Naive thymus-derived CD8-positive, alpha-beta T cell (primary cell): ENCODE measurements around the gene CDK13. TPM values are rescaled to one million over a fixed set of nuclear protein-coding genes. Genes with fewer than 3 reads are reported as not detected.

ENCODE experiments used
- ATAC-seq, 2 donors: fragments of 150-1000 bp; cut with Tn5 transposase in 1 of 2; sonication (Bioruptor Pico), chemical (Tn5 transposase) in 1 of 2; 1 replicate in 1 of 2; 2 replicates in 1 of 2; pipeline ENCODE4 v1.10.0; 2021; ENCODE audit warnings: mild to moderate bottlenecking in 2 of 2, moderate library complexity in 2 of 2
- POLR2A ChIA-PET: fragments of 350-600 bp; sonication (Branson Sonifier 250); formaldehyde crosslinking; loops from one replicate; lab custom pipeline; 2021; ENCODE audit warnings: antibody characterized with exemption; lab: Charles Lee
- DNase-seq, 10 donors: peaks; one replicate each; pipeline versions ENCODE4 v3.0.0 to v3.0.0-alpha.2; 2020 to 2022
- H3K27ac Mint-ChIP-seq, 10 donors: one replicate each; pipeline ENCODE4 v1.8.0; 2020 to 2022; ENCODE audit warnings: mild to moderate bottlenecking in 10 of 10, mixed read lengths in 10 of 10, moderate library complexity in 4 of 10, inconsistent platforms in 1 of 10
- H3K27me3 Mint-ChIP-seq, 5 donors: one replicate each; pipeline ENCODE4 v1.8.0; 2021 to 2022; ENCODE audit warnings: mixed read lengths in 5 of 5
- H3K36me3 Mint-ChIP-seq, 3 donors: one replicate each; pipeline ENCODE4 v1.8.0; 2020 to 2022; ENCODE audit warnings: mixed read lengths in 3 of 3, mild to moderate bottlenecking in 2 of 3, inconsistent platforms in 1 of 3
- H3K4me1 Mint-ChIP-seq, 4 donors: one replicate each; pipeline ENCODE4 v1.8.0; 2021 to 2022; ENCODE audit warnings: mixed read lengths in 4 of 4
- H3K4me3 Mint-ChIP-seq, 10 donors: one replicate each; pipeline ENCODE4 v1.8.0; 2020 to 2022; ENCODE audit warnings: mild to moderate bottlenecking in 10 of 10, mixed read lengths in 10 of 10, moderate library complexity in 6 of 10, inconsistent platforms in 1 of 10
- H3K9me3 Mint-ChIP-seq, 9 donors: one replicate each; pipeline ENCODE4 v1.8.0; 2020 to 2022; ENCODE audit warnings: mixed read lengths in 9 of 9, mild to moderate bottlenecking in 3 of 9, inconsistent platforms in 1 of 9, moderate library complexity in 1 of 9
- polyA plus RNA-seq, 3 donors: library from polyadenylated mRNA; unstranded; fragments of 300-500 nt; fragmentation: Illumina TruSeq; gene quantifications; one replicate each; pipeline ENCODE4 v1.2.3, GENCODE V29; 2021
- total RNA-seq, 8 experiments: library from RNA in 2 of 8; stranded (reverse) in 2 of 8; gene quantifications; one replicate each; pipeline ENCODE4 v1.2.3 and lab custom pipeline; 2021 to 2026

Gene CDK13
- total and polyA plus RNA-seq, 5 experiments from 2014 or later: 26.1 to 102 (median 38.0) TPM

DNA sequence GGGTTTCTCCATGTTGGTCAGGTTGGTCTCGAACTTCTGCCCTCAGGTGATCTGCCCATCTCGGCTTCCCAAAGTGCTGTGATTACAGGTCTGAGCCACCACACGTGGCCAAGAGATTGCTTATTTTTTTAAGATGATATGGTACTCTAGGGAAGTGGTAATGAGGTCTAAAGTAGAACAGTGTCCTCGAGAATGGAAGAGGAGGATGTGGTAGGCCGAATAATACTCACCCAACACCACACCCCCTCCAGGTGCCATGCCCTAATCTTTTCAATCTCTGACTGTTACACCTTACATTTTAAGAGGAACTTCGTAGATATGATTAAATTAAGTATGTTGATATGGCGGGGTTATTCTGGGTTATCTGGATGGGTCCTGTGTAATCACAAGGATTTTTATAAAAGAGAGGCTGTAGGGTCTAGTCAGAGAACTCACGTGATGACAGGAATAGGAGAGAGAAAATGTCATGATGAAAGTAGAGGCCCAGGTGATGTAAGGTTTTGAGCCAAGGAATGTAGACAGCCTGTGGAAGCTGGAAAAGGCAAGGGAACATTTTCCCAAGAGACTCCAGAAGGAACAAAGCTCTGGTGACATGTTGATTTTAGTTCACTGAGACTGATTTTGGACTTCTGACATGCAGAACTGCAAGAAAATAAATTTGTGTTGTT, 29.5 kb downstream of the CDK13 start:
- H3K4me1 Mint-ChIP-seq: peaks cover 9 to 38% (median 18%) of the 10 kb centered on the region in 4 donors
- POLR2A ChIA-PET: interaction anchor here (0.6 to 1.8 kb wide), 3 partner anchors 23 to 31 kb away, joined by 5 to 12 read pairs (median 8); partner anchors contain the start of gene CDK13
- DNase-seq: peak in 5 of 10 donors; percentile 17 to 49 (median 36)
- peaks cover 0 to 2% (median under 1%) of the 10 kb centered on the region in 3 donors for H3K36me3 Mint-ChIP-seq
- H3K27me3 Mint-ChIP-seq: no peaks in the 10 kb centered on the region
- no peak overlapping the region for H3K4me3 Mint-ChIP-seq
- no peaks in the 10 kb centered on the region for H3K9me3 Mint-ChIP-seq
- no peak overlapping the region for H3K27ac Mint-ChIP-seq
- ATAC-seq: peak; percentile 57 to 78

DNA sequence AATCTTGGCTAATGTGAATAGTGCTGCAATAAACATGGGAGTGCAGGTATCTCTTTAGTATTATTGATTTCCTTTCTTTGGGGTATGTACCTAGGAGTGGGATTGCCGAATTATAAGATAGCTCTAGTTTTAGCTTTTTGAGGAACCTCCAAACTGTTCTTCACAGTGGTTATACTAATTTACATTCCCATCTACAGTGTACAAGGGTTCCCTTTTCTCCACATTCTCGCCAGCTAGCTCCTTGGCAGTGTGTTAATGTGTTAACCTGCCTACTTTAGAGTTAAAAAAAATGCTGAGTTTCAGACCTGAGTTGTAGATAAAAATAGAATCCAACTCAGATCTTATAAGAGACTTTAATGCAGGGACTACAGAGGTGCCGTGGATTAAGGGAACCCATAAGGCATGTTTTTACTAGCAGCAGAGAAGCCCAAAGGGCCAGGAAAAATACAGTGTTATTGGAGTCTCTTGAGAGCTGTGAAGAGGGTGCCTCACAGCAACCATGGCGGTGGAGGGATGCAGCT, 35.4 kb downstream of the CDK13 start:
- POLR2A ChIA-PET: interaction anchor here (1.8 to 2.0 kb wide), 2 partner anchors 34 to 37 kb away, joined by 6 to 7 read pairs; no protein-coding TSS in a partner anchor
- peak overlapping the region in 4 of 10 donors; percentile 1 to 33 (median 16) for H3K4me3 Mint-ChIP-seq
- ATAC-seq (no peak), DNase-seq (no peak)
- peaks cover 4 to 28% (median 5%) of the 10 kb centered on the region in 3 donors for H3K36me3 Mint-ChIP-seq
- H3K27me3 Mint-ChIP-seq: no peaks in the 10 kb centered on the region
- H3K9me3 Mint-ChIP-seq: no peaks in the 10 kb centered on the region
- peak overlapping the region in 9 of 10 donors; percentile 52 to 88 (median 81) for H3K27ac Mint-ChIP-seq
- H3K4me1 Mint-ChIP-seq: peaks cover 28 to 64% (median 55%) of the 10 kb centered on the region in 4 donors

DNA sequence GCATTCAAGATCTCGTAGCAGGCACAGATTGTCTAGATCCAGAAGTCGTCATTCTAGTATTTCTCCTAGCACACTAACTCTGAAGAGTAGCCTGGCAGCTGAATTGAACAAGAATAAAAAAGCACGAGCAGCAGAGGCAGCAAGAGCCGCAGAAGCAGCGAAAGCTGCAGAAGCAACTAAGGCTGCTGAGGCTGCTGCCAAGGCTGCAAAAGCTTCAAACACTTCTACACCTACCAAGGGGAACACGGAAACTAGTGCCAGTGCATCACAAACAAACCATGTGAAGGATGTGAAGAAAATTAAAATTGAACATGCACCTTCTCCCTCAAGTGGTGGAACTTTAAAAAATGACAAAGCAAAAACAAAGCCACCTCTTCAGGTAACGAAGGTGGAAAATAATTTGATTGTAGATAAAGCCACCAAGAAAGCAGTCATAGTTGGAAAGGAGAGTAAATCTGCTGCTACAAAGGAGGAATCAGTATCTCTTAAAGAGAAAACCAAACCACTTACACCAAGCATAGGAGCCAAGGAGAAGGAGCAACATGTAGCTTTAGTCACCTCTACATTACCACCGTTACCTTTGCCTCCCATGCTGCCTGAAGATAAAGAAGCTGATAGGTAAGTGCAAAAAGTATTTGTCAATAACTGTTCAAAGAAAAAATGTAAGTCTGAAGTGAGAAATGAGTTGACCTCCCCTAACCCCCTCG, 37.7 kb downstream of the CDK13 start:
- H3K27me3 Mint-ChIP-seq: no peaks in the 10 kb centered on the region
- H3K36me3 Mint-ChIP-seq: peaks cover 3 to 36% (median 4%) of the 10 kb centered on the region in 3 donors
- DNase-seq (peak in 8 of 10 donors; percentile 38 to 78 (median 56)), ATAC-seq (peak; percentile 92 to 96)
- POLR2A ChIA-PET: interaction anchor here (1.4 kb wide), 1 partner anchor 37 kb away, joined by 9 read pairs; the partner anchor contains the start of gene CDK13
- H3K4me1 Mint-ChIP-seq: peaks cover 28 to 66% (median 59%) of the 10 kb centered on the region in 4 donors
- H3K27ac Mint-ChIP-seq: peak overlapping the region; percentile 78 to 94 (median 90)
- H3K4me3 Mint-ChIP-seq: peak overlapping the region; percentile 23 to 71 (median 50)
- no peaks in the 10 kb centered on the region for H3K9me3 Mint-ChIP-seq

DNA sequence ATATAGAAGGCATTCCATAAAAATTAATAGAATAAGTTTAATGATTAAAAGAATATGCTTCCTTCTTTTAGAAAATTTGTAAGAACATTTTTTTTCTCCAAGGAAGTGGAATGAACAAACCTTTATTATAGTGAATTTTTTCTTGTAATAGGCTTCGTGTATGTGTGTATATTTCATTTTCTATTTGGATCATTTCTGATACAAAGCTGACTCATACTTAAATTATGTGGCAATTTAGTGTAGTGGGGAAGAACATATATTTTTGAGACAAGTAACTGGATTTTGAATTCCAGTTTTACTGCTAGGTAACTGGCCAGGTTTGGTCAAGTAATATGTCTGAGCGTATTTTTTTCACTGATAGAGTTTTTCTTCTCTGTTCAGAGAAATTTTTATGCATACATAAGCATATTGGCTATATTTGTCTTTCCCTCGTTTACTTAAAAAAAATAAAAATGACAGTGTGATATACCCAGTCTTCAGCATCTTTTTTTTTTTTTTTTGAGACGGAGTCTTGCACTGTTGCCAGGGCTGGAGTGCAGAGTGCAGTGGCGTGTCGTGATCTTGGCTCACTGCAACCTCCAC, 50.8 kb downstream of the CDK13 start:
- H3K27me3 Mint-ChIP-seq: no peaks in the 10 kb centered on the region
- no peaks in the 10 kb centered on the region for H3K9me3 Mint-ChIP-seq
- ATAC-seq (no peak), DNase-seq (no peak)
- H3K27ac Mint-ChIP-seq: no peak overlapping the region
- POLR2A ChIA-PET: interaction anchor here (2.4 kb wide), 1 partner anchor 51 kb away, joined by 8 read pairs; the partner anchor contains the start of gene CDK13
- peaks cover 3 to 12% (median 10%) of the 10 kb centered on the region in 4 donors for H3K4me1 Mint-ChIP-seq
- peaks cover 0 to 70% (median 7%) of the 10 kb centered on the region in 3 donors for H3K36me3 Mint-ChIP-seq
- no peak overlapping the region for H3K4me3 Mint-ChIP-seq

DNA sequence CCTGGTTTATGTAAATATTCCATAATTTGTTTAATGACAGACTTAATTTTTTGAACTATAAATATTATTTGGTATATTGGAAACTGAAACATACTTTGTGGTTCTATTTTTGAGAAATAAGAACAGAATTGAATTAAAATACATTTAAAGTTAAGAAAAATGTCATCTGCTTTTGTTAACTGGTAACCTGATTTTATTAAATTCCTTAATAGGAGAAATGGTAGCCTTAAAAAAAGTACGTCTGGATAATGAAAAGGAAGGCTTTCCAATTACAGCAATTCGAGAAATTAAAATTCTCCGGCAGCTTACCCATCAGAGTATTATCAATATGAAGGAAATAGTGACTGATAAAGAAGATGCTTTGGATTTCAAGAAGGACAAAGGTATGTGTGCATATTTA, 51.6 kb downstream of the CDK13 start:
- DNase-seq (no peak), ATAC-seq (no peak)
- H3K4me1 Mint-ChIP-seq: peaks cover 3 to 11% (median 8%) of the 10 kb centered on the region in 4 donors
- H3K27ac Mint-ChIP-seq: no peak overlapping the region
- H3K4me3 Mint-ChIP-seq: no peak overlapping the region
- no peaks in the 10 kb centered on the region for H3K27me3 Mint-ChIP-seq
- no peaks in the 10 kb centered on the region for H3K9me3 Mint-ChIP-seq
- H3K36me3 Mint-ChIP-seq: peaks cover 0 to 67% (median 10%) of the 10 kb centered on the region in 3 donors
- POLR2A ChIA-PET: no interaction called here

DNA sequence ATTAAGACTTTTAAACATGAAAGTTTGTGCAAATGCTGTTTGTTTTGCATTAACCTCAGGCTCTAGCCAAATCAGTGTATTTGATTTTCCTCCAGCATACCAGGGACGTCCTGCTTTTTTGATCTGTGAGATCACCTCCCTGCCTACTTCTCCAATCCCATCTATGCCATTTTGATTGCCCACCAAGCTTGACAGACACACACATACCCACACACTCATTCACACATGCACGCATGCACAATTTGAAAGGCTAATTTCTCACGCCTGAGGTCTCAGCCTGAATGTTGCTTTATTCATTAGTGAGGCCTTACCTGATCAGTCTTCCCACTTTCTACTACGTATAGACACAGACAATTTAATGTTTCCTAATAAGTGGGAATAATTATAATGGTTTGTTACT, 53.5 kb downstream of the CDK13 start:
- DNase-seq (no peak), ATAC-seq (no peak)
- H3K27me3 Mint-ChIP-seq: no peaks in the 10 kb centered on the region
- peak overlapping the region in 5 of 10 donors; percentile 11 to 86 (median 61) for H3K27ac Mint-ChIP-seq
- no peak overlapping the region for H3K4me3 Mint-ChIP-seq
- H3K36me3 Mint-ChIP-seq: peaks cover 0 to 74% (median 9%) of the 10 kb centered on the region in 3 donors
- POLR2A ChIA-PET: no interaction called here
- peaks cover 5 to 11% (median 8%) of the 10 kb centered on the region in 4 donors for H3K4me1 Mint-ChIP-seq
- H3K9me3 Mint-ChIP-seq: no peaks in the 10 kb centered on the region

DNA sequence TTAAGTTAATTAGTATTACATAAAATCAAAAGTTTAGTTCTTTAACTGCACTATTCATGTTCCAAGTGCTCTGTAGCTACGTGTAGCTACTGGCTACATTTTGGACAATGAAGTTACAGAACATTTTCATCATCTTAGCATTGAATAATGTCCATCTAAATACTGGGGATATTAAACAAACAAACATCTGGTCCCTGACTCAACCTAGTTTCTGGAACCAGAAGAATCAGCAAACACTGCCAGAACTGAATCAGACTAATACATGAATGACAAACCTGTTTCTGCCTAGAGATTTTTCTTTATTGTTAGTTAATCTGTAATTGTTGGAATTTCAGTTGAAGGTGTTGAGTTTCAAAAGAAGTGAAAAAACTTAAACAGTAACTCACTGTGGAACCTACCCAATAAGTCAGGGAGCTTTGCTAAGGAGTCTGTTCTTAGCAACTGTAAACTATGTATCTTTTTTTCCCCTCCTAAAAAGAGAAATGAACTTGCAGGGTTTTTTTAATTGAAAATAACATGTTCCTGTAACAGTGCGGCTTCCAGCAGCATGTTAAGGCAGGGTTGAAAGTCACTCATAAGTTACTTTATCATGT, 58.3 kb downstream of the CDK13 start:
- ATAC-seq (no peak), DNase-seq (no peak)
- Mint-ChIP-seq H3K36me3 (peaks cover 0 to 74% (median 10%) of the 10 kb centered on the region in 3 donors), H3K4me1 (peaks cover 4 to 12% (median 10%) of the 10 kb centered on the region in 4 donors), H3K27me3 (no peaks in the 10 kb centered on the region), H3K4me3 (no peak overlapping the region), H3K27ac (no peak overlapping the region), H3K9me3 (no peaks in the 10 kb centered on the region)
- POLR2A ChIA-PET: no interaction called here

DNA sequence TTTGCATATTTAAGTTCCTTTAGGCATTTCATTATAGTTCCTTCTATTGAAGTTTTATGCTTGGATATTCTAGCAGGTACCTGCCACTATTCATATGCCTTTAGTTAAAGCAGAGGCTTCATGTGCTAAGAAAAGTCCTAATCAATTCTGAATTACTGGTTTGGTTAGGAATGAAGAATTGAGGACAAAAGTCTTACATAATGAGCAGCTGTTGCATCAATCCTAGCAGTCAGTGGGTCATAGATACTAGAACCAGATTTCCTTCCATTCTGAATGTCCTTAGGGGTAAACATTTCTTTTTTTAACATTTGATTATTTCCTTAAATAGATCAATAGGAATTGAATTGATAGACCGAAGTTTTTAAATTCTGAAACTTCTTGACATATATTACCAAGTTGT, 59.2 kb downstream of the CDK13 start:
- no peak overlapping the region for H3K27ac Mint-ChIP-seq
- POLR2A ChIA-PET: no interaction called here
- H3K4me3 Mint-ChIP-seq: no peak overlapping the region
- no peaks in the 10 kb centered on the region for H3K27me3 Mint-ChIP-seq
- no peak for ATAC-seq
- peaks cover 7 to 11% (median 9%) of the 10 kb centered on the region in 4 donors for H3K4me1 Mint-ChIP-seq
- H3K36me3 Mint-ChIP-seq: peaks cover 0 to 68% (median 10%) of the 10 kb centered on the region in 3 donors
- DNase-seq: no peak
- H3K9me3 Mint-ChIP-seq: no peaks in the 10 kb centered on the region

DNA sequence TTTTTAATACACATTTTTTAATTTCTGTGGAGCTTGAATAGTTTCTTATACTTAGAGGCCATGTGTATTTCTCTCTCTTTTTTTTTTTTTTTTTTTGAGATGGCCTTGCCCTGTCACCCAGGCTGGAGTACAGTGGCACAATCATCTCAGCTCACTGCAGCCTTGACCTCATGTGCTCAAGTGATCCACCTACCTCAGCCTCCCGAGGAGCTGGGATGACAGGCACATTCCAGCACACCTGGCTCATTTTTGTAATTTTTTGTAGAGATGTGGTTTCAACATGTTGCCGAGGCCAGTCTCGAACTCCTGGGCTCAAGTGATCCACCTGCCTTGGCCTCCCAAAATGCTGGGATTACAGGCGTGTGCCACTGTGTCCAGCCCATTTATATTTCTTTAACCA, 64.3 kb downstream of the CDK13 start:
- Mint-ChIP-seq H3K4me1 (peaks cover 9 to 26% (median 23%) of the 10 kb centered on the region in 4 donors), H3K4me3 (no peak overlapping the region), H3K36me3 (peaks cover 0 to 62% (median 13%) of the 10 kb centered on the region in 3 donors), H3K27me3 (no peaks in the 10 kb centered on the region), H3K9me3 (peaks cover 0 to 1% (median 0%) of the 10 kb centered on the region in 9 donors), H3K27ac (peak overlapping the region in 2 of 10 donors; percentile 42 to 44)
- ATAC-seq: no peak
- no peak for DNase-seq
- POLR2A ChIA-PET: interaction anchor here (0.5 kb wide), 1 partner anchor 9 kb away, joined by 3 read pairs; no protein-coding TSS in a partner anchor

DNA sequence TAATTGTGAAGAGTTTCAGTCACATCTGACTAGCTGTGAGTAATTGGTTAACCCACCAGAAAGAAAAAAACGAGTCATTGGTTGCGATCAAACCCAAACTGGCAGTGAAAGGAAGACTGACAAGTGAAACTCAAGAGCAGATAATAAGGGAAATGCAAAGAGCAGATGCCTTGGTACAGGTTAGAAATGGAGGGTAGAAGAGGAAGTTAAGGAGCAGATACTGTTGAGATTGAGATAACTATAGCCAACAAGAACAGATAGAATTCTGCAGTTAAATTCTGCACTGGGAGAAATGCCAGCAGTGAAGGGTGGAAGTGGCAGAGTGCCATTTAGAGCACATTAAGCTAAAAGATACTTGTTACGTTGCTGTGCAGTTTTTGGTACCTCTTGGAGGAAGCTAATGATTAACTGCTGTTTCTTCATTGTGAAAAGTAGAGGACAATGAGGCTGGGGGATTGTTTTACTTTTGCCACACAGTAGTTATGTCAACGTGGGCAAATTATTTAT, 65.8 kb downstream of the CDK13 start:
- H3K4me1 Mint-ChIP-seq: peaks cover 8 to 26% (median 23%) of the 10 kb centered on the region in 4 donors
- POLR2A ChIA-PET: no interaction called here
- H3K27me3 Mint-ChIP-seq: no peaks in the 10 kb centered on the region
- peaks cover 0 to 56% (median 12%) of the 10 kb centered on the region in 3 donors for H3K36me3 Mint-ChIP-seq
- ATAC-seq: no peak
- peaks cover 0 to 1% (median 0%) of the 10 kb centered on the region in 9 donors for H3K9me3 Mint-ChIP-seq
- peak overlapping the region in 7 of 10 donors; percentile 22 to 81 (median 44) for H3K27ac Mint-ChIP-seq
- DNase-seq: no peak
- H3K4me3 Mint-ChIP-seq: no peak overlapping the region

DNA sequence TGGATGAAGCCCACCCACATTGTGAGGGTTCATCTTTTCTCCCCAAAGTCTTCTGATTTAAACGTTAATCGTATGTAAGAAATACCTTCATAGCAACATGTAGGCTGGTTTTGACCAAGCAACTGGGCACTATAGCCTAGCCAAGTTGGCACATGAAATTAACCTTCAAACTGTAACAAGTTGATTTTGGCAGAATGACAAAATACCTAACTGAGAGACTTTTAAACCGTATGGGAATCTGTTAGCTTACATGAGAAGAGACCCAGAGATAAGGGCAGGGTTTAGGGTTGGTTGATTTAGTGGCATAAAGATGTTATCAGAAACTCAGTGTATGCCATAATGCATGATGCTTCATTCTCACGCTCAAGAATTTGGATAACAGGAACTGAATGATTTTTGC, 69.5 kb downstream of the CDK13 start:
- Mint-ChIP-seq H3K36me3 (peaks cover 0 to 57% (median 13%) of the 10 kb centered on the region in 3 donors), H3K9me3 (peaks cover 0 to 1% (median 0%) of the 10 kb centered on the region in 9 donors), H3K4me1 (peaks cover 11 to 37% (median 26%) of the 10 kb centered on the region in 4 donors), H3K4me3 (no peak overlapping the region), H3K27ac (peak overlapping the region in 1 of 10 donors; percentile 22), H3K27me3 (no peaks in the 10 kb centered on the region)
- DNase-seq (no peak), ATAC-seq (no peak)
- POLR2A ChIA-PET: no interaction called here
